Nephron progenitor cell (in vitro differentiated cells): ENCODE data around the gene TMEM253.

Experiments used
- DNase-seq: peaks from one replicate; pipeline ENCODE4 v3.0.0; 2021
- H3K27ac Mint-ChIP-seq: 2 replicates; pipeline ENCODE4 v1.8.0; 2021; ENCODE audit warnings: mild to moderate bottlenecking, moderate library complexity, mixed read lengths
- H3K27me3 Mint-ChIP-seq: 2 replicates; pipeline ENCODE4 v1.8.0; 2021; ENCODE audit warnings: mild to moderate bottlenecking, low read depth, mixed read lengths; ENCODE audit not compliant: poor library complexity
- H3K36me3 Mint-ChIP-seq: 2 replicates; pipeline ENCODE4 v1.8.0; 2021; ENCODE audit warnings: low read depth, mixed read lengths
- H3K4me1 Mint-ChIP-seq: 2 replicates; pipeline ENCODE4 v1.8.0; 2021; ENCODE audit warnings: mixed read lengths
- H3K4me3 Mint-ChIP-seq: 2 replicates; pipeline ENCODE4 v1.8.0; 2021; ENCODE audit warnings: mild to moderate bottlenecking, moderate library complexity, mixed read lengths
- H3K9me3 Mint-ChIP-seq: 2 replicates; pipeline ENCODE4 v1.8.0; 2021; ENCODE audit warnings: mild to moderate bottlenecking, moderate library complexity, mixed read lengths
- TF ChIP-seq, protein P1 (sequence below): fragments of 200-600 bp; sonication (generic); IDR thresholded peaks from 2 replicates; pipeline ENCODE4 v1.5.0; 2021; ENCODE audit warnings: antibody characterized with exemption

TMEM253 gene

DNA sequence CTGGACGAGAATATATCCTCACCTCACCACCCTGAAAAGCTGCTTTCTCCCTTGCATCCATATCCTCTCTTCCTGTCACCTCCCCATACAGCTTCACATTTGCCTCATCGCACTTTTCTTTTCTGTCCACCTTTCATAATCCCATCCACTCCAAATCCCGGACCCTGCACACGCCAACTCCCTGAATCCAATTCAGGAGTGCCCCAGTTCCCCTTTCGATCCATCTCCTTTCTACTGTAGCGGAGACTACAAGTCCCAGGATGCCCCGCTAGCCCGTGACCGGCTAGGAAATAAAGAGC lies 2.5 kb downstream of the TMEM253 start:
- H3K4me1 Mint-ChIP-seq = peaks cover 87% of the 10 kb centered on the region
- peak overlapping the region; percentile 89 for H3K4me3 Mint-ChIP-seq
- H3K36me3 Mint-ChIP-seq = no peaks in the 10 kb centered on the region
- DNase-seq = no peak
- peak overlapping the region; percentile 93 for H3K27ac Mint-ChIP-seq
- no peaks in the 10 kb centered on the region for H3K27me3 Mint-ChIP-seq
- TF ChIP-seq, protein P1, sequence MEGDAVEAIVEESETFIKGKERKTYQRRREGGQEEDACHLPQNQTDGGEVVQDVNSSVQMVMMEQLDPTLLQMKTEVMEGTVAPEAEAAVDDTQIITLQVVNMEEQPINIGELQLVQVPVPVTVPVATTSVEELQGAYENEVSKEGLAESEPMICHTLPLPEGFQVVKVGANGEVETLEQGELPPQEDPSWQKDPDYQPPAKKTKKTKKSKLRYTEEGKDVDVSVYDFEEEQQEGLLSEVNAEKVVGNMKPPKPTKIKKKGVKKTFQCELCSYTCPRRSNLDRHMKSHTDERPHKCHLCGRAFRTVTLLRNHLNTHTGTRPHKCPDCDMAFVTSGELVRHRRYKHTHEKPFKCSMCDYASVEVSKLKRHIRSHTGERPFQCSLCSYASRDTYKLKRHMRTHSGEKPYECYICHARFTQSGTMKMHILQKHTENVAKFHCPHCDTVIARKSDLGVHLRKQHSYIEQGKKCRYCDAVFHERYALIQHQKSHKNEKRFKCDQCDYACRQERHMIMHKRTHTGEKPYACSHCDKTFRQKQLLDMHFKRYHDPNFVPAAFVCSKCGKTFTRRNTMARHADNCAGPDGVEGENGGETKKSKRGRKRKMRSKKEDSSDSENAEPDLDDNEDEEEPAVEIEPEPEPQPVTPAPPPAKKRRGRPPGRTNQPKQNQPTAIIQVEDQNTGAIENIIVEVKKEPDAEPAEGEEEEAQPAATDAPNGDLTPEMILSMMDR = no peak
- H3K9me3 Mint-ChIP-seq = no peaks in the 10 kb centered on the region

DNA sequence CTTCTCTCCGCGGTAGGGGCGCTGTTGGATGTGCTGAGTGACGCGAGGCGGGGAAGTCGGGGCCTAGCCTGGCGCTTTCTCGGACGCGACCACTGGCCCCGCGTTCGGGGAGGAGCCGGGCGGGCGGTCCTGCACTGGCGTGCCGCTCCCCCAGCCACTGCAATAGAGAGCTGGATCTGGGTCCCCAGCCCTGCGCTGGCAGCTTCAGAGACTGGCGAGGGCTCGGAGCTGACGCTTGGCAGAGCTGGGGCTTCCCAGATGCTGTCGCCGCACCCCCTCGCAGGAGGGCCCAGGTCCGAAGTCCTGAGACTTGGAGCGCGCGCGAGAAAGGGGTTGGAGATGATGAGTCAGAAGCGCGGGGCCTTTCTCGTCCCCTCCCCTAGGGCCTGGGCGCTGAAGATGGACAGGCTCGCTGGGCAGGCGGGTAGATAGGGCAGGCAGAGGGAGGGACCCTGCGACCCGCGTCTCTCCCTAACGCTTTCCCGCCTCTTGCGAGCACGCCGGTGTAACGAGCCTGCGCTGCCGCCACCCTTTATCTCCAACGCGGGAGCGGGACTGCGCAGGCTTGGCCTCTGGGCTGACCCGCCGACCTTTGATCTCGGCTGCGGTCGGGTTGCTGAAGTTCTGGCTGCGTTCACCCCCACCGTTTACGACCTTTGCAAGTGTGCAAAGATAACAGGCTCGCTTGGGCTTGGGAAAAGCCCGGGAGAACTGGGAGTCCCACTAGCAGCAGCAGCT lies 3.0 kb downstream of the TMEM253 start:
- TF ChIP-seq, protein P1 = peak; percentile 70
- Mint-ChIP-seq H3K4me3 (peak overlapping the region; percentile 89), H3K4me1 (peaks cover 87% of the 10 kb centered on the region), H3K36me3 (no peaks in the 10 kb centered on the region), H3K27me3 (no peaks in the 10 kb centered on the region), H3K9me3 (no peaks in the 10 kb centered on the region), H3K27ac (peak overlapping the region; percentile 93)
- DNase-seq = peak; percentile 93

DNA sequence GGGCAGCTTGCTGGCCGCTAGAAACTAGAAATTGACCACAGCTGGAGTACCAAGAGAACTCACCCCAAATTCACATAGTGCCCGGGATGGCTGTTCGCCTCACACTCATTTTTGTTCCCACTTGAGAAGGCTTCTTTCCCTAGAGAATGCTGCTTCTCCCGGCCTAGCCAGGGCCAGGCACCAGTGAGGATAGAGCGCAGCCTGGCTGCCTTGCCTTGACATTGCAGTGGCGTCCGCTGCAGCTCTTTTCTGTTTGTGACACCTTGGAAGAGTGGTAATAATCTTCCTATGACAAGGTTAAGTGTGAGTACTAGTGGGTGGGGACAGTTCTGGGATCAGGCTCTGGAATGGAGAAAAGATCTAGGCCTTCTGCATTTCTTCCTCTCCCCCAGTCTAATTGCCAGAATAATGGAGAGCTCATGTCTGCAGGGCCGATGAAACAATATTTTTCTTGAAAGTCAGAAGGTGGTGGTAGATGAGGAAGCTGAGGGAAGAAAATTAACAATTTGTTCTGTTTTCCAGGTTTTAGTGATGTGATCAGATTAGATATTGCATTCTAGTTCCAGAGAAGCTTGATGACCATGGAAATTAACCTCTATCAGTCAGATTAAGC lies 3.7 kb downstream of the TMEM253 start:
- Mint-ChIP-seq H3K27me3 (no peaks in the 10 kb centered on the region), H3K4me3 (peak overlapping the region; percentile 89), H3K4me1 (peaks cover 87% of the 10 kb centered on the region), H3K36me3 (no peaks in the 10 kb centered on the region), H3K27ac (peak overlapping the region; percentile 93), H3K9me3 (no peaks in the 10 kb centered on the region)
- peak; percentile 65 for DNase-seq
- TF ChIP-seq, protein P1 = peak; percentile 67

DNA sequence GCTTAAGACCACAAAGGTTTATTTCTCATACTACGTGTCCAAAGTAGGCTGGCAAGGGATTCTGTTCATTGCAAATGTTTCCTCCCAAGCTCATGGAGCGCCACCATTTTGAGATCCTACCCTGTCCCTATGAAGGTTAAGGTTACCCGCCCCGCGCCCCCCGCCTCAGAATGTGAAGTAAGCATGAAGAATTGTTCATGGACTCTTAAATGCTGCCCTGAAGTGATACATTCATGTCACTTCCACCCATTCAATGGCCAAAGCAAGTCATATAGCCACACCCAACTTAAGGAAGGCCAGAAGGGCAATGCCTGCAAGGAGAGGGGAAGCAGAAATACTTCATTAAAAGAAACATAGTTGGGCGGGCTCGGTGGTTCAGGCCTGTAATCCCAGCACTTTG lies 4.2 kb downstream of the TMEM253 start:
- peak overlapping the region; percentile 89 for H3K4me3 Mint-ChIP-seq
- peak overlapping the region; percentile 93 for H3K27ac Mint-ChIP-seq
- no peaks in the 10 kb centered on the region for H3K36me3 Mint-ChIP-seq
- no peak for DNase-seq
- no peaks in the 10 kb centered on the region for H3K27me3 Mint-ChIP-seq
- TF ChIP-seq, protein P1 = no peak
- H3K9me3 Mint-ChIP-seq = no peaks in the 10 kb centered on the region
- peaks cover 88% of the 10 kb centered on the region for H3K4me1 Mint-ChIP-seq

DNA sequence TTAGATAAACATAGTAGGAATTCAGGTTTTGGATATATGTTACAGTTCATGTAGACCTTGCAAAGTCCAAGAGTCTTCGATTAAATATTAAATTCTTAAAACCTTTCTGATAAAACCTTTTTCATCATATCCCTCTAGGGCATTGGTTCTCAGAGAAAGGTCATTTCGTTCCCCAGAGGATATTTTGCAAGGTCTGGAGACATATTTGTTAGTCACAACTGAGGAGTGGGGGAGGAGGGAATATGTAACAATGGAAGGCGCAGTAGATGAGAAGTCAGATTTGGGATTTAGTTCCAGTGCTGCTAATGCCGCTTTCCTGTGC lies 5.3 kb downstream of the TMEM253 start:
- TF ChIP-seq, protein P1 = no peak
- Mint-ChIP-seq H3K4me3 (no peak overlapping the region), H3K27me3 (no peaks in the 10 kb centered on the region), H3K36me3 (no peaks in the 10 kb centered on the region), H3K27ac (no peak overlapping the region), H3K4me1 (peaks cover 90% of the 10 kb centered on the region), H3K9me3 (no peaks in the 10 kb centered on the region)
- DNase-seq = no peak
